Neural progenitor cell (in vitro differentiated cells): ENCODE measurements around the gene TRIM22. TPM values are rescaled to one million over a fixed set of nuclear protein-coding genes. Genes with fewer than 3 reads are reported as not detected.
A peak's percentile ranks its signal among the peaks of the same experiment; 100 is the strongest.

ENCODE experiments used
- DNase-seq: peaks from one replicate; pipeline ENCODE4 v3.0.0-alpha.2; 2016; ENCODE audit warnings: low spot score
- H2AFZ ChIP-seq: fragments of 200-600 bp; sonication (generic); replicated peaks from 2 replicates; pipeline ENCODE4 v1.6.1; 2016; ENCODE audit warnings: antibody characterized with exemption
- H3F3A ChIP-seq: fragments of 200-600 bp; sonication (generic); 2 replicates; pipeline ENCODE4 v1.6.1; 2016; ENCODE audit warnings: antibody characterized with exemption, low read depth
- H3K27ac ChIP-seq: fragments of 200-600 bp; sonication (generic); 2 replicates; pipeline ENCODE4 v1.5.1; 2016; ENCODE audit warnings: mild to moderate bottlenecking
- H3K27me3 ChIP-seq: fragments of 200-600 bp; sonication (generic); 2 replicates; pipeline ENCODE4 v1.6.1; 2016; ENCODE audit warnings: mild to moderate bottlenecking, moderate library complexity
- H3K36me3 ChIP-seq: fragments of 200-600 bp; sonication (generic); 2 replicates; pipeline ENCODE4 v1.5.1; 2016
- H3K4me1 ChIP-seq: fragments of 200-600 bp; sonication (generic); 2 replicates; pipeline ENCODE4 v1.6.1; 2016; ENCODE audit warnings: mixed run types
- H3K4me2 ChIP-seq: fragments of 200-600 bp; sonication (generic); 2 replicates; pipeline ENCODE4 v1.6.1; 2016
- H3K4me3 ChIP-seq: fragments of 200-600 bp; sonication (generic); 2 replicates; pipeline ENCODE4 v1.5.1; 2016
- H3K79me2 ChIP-seq: fragments of 200-600 bp; sonication (generic); 2 replicates; pipeline ENCODE4 v1.6.1; 2016; ENCODE audit warnings: low read depth
- H3K9ac ChIP-seq: fragments of 200-600 bp; sonication (generic); 2 replicates; pipeline ENCODE4 v1.6.1; 2016
- H3K9me3 ChIP-seq: fragments of 200-600 bp; sonication (generic); 2 replicates; pipeline ENCODE4 v1.5.1; 2016; ENCODE audit warnings: low read depth
- H4K20me1 ChIP-seq: fragments of 200-600 bp; sonication (generic); 2 replicates; pipeline ENCODE4 v1.6.1; 2016; ENCODE audit warnings: low read depth
- H3K27ac Mint-ChIP-seq: 3 replicates; pipeline ENCODE4 v1.8.0; 2021; ENCODE audit warnings: mixed read lengths
- H3K27me3 Mint-ChIP-seq: 2 replicates; pipeline ENCODE4 v1.8.0; 2022; ENCODE audit warnings: low read depth, mild to moderate bottlenecking, inconsistent platforms, moderate library complexity, mixed read lengths; ENCODE audit not compliant: insufficient read depth
- H3K36me3 Mint-ChIP-seq: 3 replicates; pipeline ENCODE4 v1.8.0; 2021; ENCODE audit warnings: mixed read lengths
- H3K4me1 Mint-ChIP-seq: 3 replicates; pipeline ENCODE4 v1.8.0; 2021; ENCODE audit warnings: mixed read lengths
- H3K4me3 Mint-ChIP-seq: 3 replicates; pipeline ENCODE4 v1.8.0; 2021; ENCODE audit warnings: mild to moderate bottlenecking, moderate library complexity, mixed read lengths
- H3K9me3 Mint-ChIP-seq: 3 replicates; pipeline ENCODE4 v1.8.0; 2020; ENCODE audit warnings: mixed read lengths
- EZH2 ChIP-seq: fragments of 200-600 bp; sonication (generic); IDR thresholded peaks from 2 replicates; pipeline ENCODE4 v1.6.1; 2017; ENCODE audit warnings: antibody characterized with exemption, mild to moderate bottlenecking, moderate library complexity
- EZH2phosphoT487 ChIP-seq: fragments of 200-600 bp; sonication (generic); IDR thresholded peaks from 2 replicates; pipeline ENCODE4 v1.6.1; 2017; ENCODE audit warnings: antibody characterized with exemption
- total RNA-seq: library from RNA; depleted of rRNA; stranded (reverse); fragments of >200 nt; gene quantifications from 2 replicates; pipeline ENCODE4 v1.2.3, GENCODE V29; 2015; ENCODE audit warnings: low replicate concordance
- TF ChIP-seq, protein P1 (sequence below): fragments of 200-600 bp; sonication (generic); IDR thresholded peaks from 2 replicates; pipeline ENCODE4 v1.5.1; 2017; ENCODE audit warnings: antibody characterized with exemption, mild to moderate bottlenecking

Gene TRIM22
- total RNA-seq, 1 donor from 2014 or later: 21.3 TPM

- H3K4me1 Mint-ChIP-seq: peaks cover 9% of the 10 kb centered on the region
- no peak overlapping the region for H3K27ac Mint-ChIP-seq
- peaks cover 2% of the 10 kb centered on the region for H3K9me3 Mint-ChIP-seq
- H3F3A ChIP-seq: no peaks in the 10 kb centered on the region
- H3K36me3 ChIP-seq: no peaks in the 10 kb centered on the region
- no peaks in the 10 kb centered on the region for H3K27me3 Mint-ChIP-seq
- H3K79me2 ChIP-seq: no peaks in the 10 kb centered on the region
- no peak overlapping the region for H3K4me2 ChIP-seq
- H3K4me1 ChIP-seq: no peaks in the 10 kb centered on the region
- no peaks in the 10 kb centered on the region for H4K20me1 ChIP-seq
- H3K4me3 Mint-ChIP-seq: no peak overlapping the region
- no peak overlapping the region for H3K27ac ChIP-seq
- no peaks in the 10 kb centered on the region for H3K27me3 ChIP-seq
- DNase-seq: peak; percentile 22
- TF ChIP-seq EZH2 (no peak), EZH2phosphoT487 (no peak)
- TF ChIP-seq, protein P1, sequence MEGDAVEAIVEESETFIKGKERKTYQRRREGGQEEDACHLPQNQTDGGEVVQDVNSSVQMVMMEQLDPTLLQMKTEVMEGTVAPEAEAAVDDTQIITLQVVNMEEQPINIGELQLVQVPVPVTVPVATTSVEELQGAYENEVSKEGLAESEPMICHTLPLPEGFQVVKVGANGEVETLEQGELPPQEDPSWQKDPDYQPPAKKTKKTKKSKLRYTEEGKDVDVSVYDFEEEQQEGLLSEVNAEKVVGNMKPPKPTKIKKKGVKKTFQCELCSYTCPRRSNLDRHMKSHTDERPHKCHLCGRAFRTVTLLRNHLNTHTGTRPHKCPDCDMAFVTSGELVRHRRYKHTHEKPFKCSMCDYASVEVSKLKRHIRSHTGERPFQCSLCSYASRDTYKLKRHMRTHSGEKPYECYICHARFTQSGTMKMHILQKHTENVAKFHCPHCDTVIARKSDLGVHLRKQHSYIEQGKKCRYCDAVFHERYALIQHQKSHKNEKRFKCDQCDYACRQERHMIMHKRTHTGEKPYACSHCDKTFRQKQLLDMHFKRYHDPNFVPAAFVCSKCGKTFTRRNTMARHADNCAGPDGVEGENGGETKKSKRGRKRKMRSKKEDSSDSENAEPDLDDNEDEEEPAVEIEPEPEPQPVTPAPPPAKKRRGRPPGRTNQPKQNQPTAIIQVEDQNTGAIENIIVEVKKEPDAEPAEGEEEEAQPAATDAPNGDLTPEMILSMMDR: no peak
- no peaks in the 10 kb centered on the region for H3K36me3 Mint-ChIP-seq
- no peak overlapping the region for H3K4me3 ChIP-seq
- no peak overlapping the region for H2AFZ ChIP-seq
- no peaks in the 10 kb centered on the region for H3K9me3 ChIP-seq
- no peak overlapping the region for H3K9ac ChIP-seq
These were observed 48.2 kb downstream of the TRIM22 start for GRCh38 chr11:5737670-5738392.

GRCh38 chr11:5738431-5738830 lies 48.8 kb downstream of the TRIM22 start:
- no peaks in the 10 kb centered on the region for H3K9me3 ChIP-seq
- no peak overlapping the region for H3K27ac ChIP-seq
- Mint-ChIP-seq H3K4me3 (no peak overlapping the region), H3K9me3 (peaks cover 2% of the 10 kb centered on the region), H3K4me1 (peaks cover 9% of the 10 kb centered on the region), H3K36me3 (no peaks in the 10 kb centered on the region), H3K27me3 (no peaks in the 10 kb centered on the region), H3K27ac (no peak overlapping the region)
- H3K27me3 ChIP-seq: no peaks in the 10 kb centered on the region
- H3K4me3 ChIP-seq: no peak overlapping the region
- H3K79me2 ChIP-seq: no peaks in the 10 kb centered on the region
- DNase-seq: no peak
- no peaks in the 10 kb centered on the region for H3K36me3 ChIP-seq
- no peaks in the 10 kb centered on the region for H3F3A ChIP-seq
- H3K4me1 ChIP-seq: no peaks in the 10 kb centered on the region
- no peak overlapping the region for H3K4me2 ChIP-seq
- H2AFZ ChIP-seq: no peak overlapping the region
- no peaks in the 10 kb centered on the region for H4K20me1 ChIP-seq
- H3K9ac ChIP-seq: no peak overlapping the region
- TF ChIP-seq EZH2 (no peak), EZH2phosphoT487 (no peak)
- TF ChIP-seq, protein P1: no peak

- Histone ChIP-seq H3K4me3 (no peak overlapping the region), H3K27me3 (no peaks in the 10 kb centered on the region), H3K36me3 (no peaks in the 10 kb centered on the region), H3K4me1 (no peaks in the 10 kb centered on the region), H3K9me3 (no peaks in the 10 kb centered on the region), H3K9ac (no peak overlapping the region), H3F3A (no peaks in the 10 kb centered on the region), H4K20me1 (no peaks in the 10 kb centered on the region), H3K27ac (no peak overlapping the region), H2AFZ (no peak overlapping the region), H3K4me2 (no peak overlapping the region), H3K79me2 (no peaks in the 10 kb centered on the region)
- no peak for TF ChIP-seq EZH2
- no peak for TF ChIP-seq EZH2phosphoT487
- TF ChIP-seq, protein P1: no peak
- DNase-seq: no peak
- no peak overlapping the region for H3K27ac Mint-ChIP-seq
- H3K4me1 Mint-ChIP-seq: no peaks in the 10 kb centered on the region
- no peak overlapping the region for H3K4me3 Mint-ChIP-seq
- no peaks in the 10 kb centered on the region for H3K9me3 Mint-ChIP-seq
- no peaks in the 10 kb centered on the region for H3K36me3 Mint-ChIP-seq
- H3K27me3 Mint-ChIP-seq: no peaks in the 10 kb centered on the region
These were observed 57.0 kb downstream of the TRIM22 start for GRCh38 chr11:5746614-5747013.
